ENCODE measurements around the gene BIRC3. TPM values are rescaled to one million over a fixed set of nuclear protein-coding genes. Genes with fewer than 3 reads are reported as not detected.

BIRC3 gene
- total and polyA plus RNA-seq, 3 donors from 2014 or later = 6.2 to 10.9 (median 6.4) TPM

GRCh38 chr11:102269927-102270326, 47.4 kb upstream of the BIRC3 start:
- Histone ChIP-seq H3K27ac (no peak overlapping the region), H3K9me3 (no peaks in the 10 kb centered on the region), H3K27me3 (no peaks in the 10 kb centered on the region), H3K4me1 (peaks cover 6% of the 10 kb centered on the region), H3K36me3 (ENCODE audit: low read depth, missing control alignments) (no peaks in the 10 kb centered on the region), H3K4me3 (no peak overlapping the region)
- WGBS, 2 donors = 85 to 92% methylated on average over 2 of the region's 2 CpGs
- TF ChIP-seq POLR2A (IDR thresholded peaks at IDR 0.05) (no peak), CTCF (IDR thresholded peaks at IDR 0.05) (no peak)
- intact Hi-C loops (cut with DNase I; ENCODE audit: low total_unique reads) = no loop called here
- DNase-seq = no peak

GRCh38 chr11:102272047-102272824, 45.0 kb upstream of the BIRC3 start:
- intact Hi-C loops (cut with DNase I; ENCODE audit: low total_unique reads) = no loop called here
- Histone ChIP-seq H3K9me3 (no peaks in the 10 kb centered on the region), H3K27me3 (no peaks in the 10 kb centered on the region), H3K27ac (no peak overlapping the region), H3K4me3 (no peak overlapping the region), H3K36me3 (ENCODE audit: low read depth, missing control alignments) (no peaks in the 10 kb centered on the region), H3K4me1 (peaks cover 6% of the 10 kb centered on the region)
- DNase-seq = no peak
- 75 to 81% methylated on average over 10 of the region's 10 CpGs for WGBS, 2 donors
- TF ChIP-seq CTCF (IDR thresholded peaks at IDR 0.05) = no peak
- TF ChIP-seq POLR2A (IDR thresholded peaks at IDR 0.05) = no peak

- 94 to 96% methylated on average over 3 of the region's 3 CpGs for WGBS, 2 donors
- intact Hi-C loops (cut with DNase I; ENCODE audit: low total_unique reads) = no loop called here
- Histone ChIP-seq H3K36me3 (ENCODE audit: low read depth, missing control alignments) (no peaks in the 10 kb centered on the region), H3K27ac (no peak overlapping the region), H3K9me3 (no peaks in the 10 kb centered on the region), H3K27me3 (no peaks in the 10 kb centered on the region), H3K4me3 (no peak overlapping the region), H3K4me1 (no peaks in the 10 kb centered on the region)
- no peak for DNase-seq
- TF ChIP-seq POLR2A (IDR thresholded peaks at IDR 0.05) (no peak), CTCF (IDR thresholded peaks at IDR 0.05) (no peak)
Measured at GRCh38 chr11:102274628-102275027, 42.7 kb upstream of the BIRC3 start.

GRCh38 chr11:102276362-102276761, 40.9 kb upstream of the BIRC3 start:
- DNase-seq = no peak
- no peak overlapping the region for H3K4me3 ChIP-seq
- H3K9me3 ChIP-seq = no peaks in the 10 kb centered on the region
- no peaks in the 10 kb centered on the region for H3K27me3 ChIP-seq
- H3K4me1 ChIP-seq = no peaks in the 10 kb centered on the region
- H3K27ac ChIP-seq = no peak overlapping the region
- intact Hi-C loops (cut with DNase I; ENCODE audit: low total_unique reads) = no loop called here
- no peaks in the 10 kb centered on the region for H3K36me3 ChIP-seq (ENCODE audit: low read depth, missing control alignments)
- WGBS, 2 donors = 61 to 64% methylated on average over 4 of the region's 4 CpGs
- TF ChIP-seq CTCF (IDR thresholded peaks at IDR 0.05) = no peak
- no peak for TF ChIP-seq POLR2A (IDR thresholded peaks at IDR 0.05)

GRCh38 chr11:102276783-102277182, 40.5 kb upstream of the BIRC3 start:
- Histone ChIP-seq H3K36me3 (ENCODE audit: low read depth, missing control alignments) (no peaks in the 10 kb centered on the region), H3K27ac (no peak overlapping the region), H3K27me3 (no peaks in the 10 kb centered on the region), H3K9me3 (no peaks in the 10 kb centered on the region), H3K4me3 (no peak overlapping the region), H3K4me1 (no peaks in the 10 kb centered on the region)
- intact Hi-C loops (cut with DNase I; ENCODE audit: low total_unique reads) = no loop called here
- no peak for DNase-seq
- TF ChIP-seq POLR2A (IDR thresholded peaks at IDR 0.05) (no peak), CTCF (IDR thresholded peaks at IDR 0.05) (no peak)
- WGBS, 2 donors = 60 to 76% methylated on average over 3 of the region's 3 CpGs

Data from testis (tissue), 3 donors.